Omental fat pad (tissue), 4 donors: ENCODE measurements around the gene SLC6A20. TPM values are rescaled to one million over a fixed set of nuclear protein-coding genes. Genes with fewer than 3 reads are reported as not detected.

Source experiments
- ATAC-seq: fragments of 150-250 bp; one replicate; pipeline ENCODE4 v1.9.1; 2016; ENCODE audit warnings: mild to moderate bottlenecking, moderate library complexity; ENCODE audit not compliant: low FRiP score
- DNase-seq: peaks from one replicate; pipeline ENCODE4 v3.0.0-alpha.2; 2019; ENCODE audit warnings: low spot score
- CTCF ChIP-seq, 3 donors: fragments of 450-650 bp; IDR thresholded peaks; one replicate each; pipeline ENCODE4 v1.5.1; 2016 to 2017; ENCODE audit warnings: antibody characterized with exemption in 3 of 3, mild to moderate bottlenecking in 3 of 3, moderate library complexity in 2 of 3
- total RNA-seq, 4 donors: library from RNA; depleted of rRNA; stranded (reverse); fragments of >200 nt; gene quantifications; one replicate each; pipeline ENCODE4 v1.1.0, GENCODE V29; 2016

Gene SLC6A20
- total RNA-seq, 4 donors from 2014 or later = 0.09 to 0.72 (median 0.38) TPM; not detected in 1

- no peak for DNase-seq
- no peak for TF ChIP-seq CTCF (IDR thresholded peaks at IDR 0.05)
- no peak for ATAC-seq
Observed at GRCh38 chr3:45787551-45787950, 8.8 kb downstream of the SLC6A20 start.

GRCh38 chr3:45786801-45787495 is 9.4 kb downstream of the SLC6A20 start:
- no peak for DNase-seq
- ATAC-seq = no peak
- TF ChIP-seq CTCF (IDR thresholded peaks at IDR 0.05) = no peak

- no peak for TF ChIP-seq CTCF (IDR thresholded peaks at IDR 0.05)
- ATAC-seq (no peak), DNase-seq (no peak)
Observed at GRCh38 chr3:45785605-45786150, 10.7 kb downstream of the SLC6A20 start.

- no peak for TF ChIP-seq CTCF (IDR thresholded peaks at IDR 0.05)
- no peak for ATAC-seq
- no peak for DNase-seq
Observed at GRCh38 chr3:45783667-45784066, 12.7 kb downstream of the SLC6A20 start.

- no peak for DNase-seq
- no peak for ATAC-seq
- TF ChIP-seq CTCF (IDR thresholded peaks at IDR 0.05) = no peak
Observed at GRCh38 chr3:45782381-45782780, 14.0 kb downstream of the SLC6A20 start.

GRCh38 chr3:45781841-45782240 is 14.5 kb downstream of the SLC6A20 start:
- DNase-seq = no peak
- no peak for ATAC-seq
- TF ChIP-seq CTCF (IDR thresholded peaks at IDR 0.05) = no peak

- DNase-seq = no peak
- ATAC-seq = no peak
- no peak for TF ChIP-seq CTCF (IDR thresholded peaks at IDR 0.05)
Observed at GRCh38 chr3:45781271-45781670, 15.1 kb downstream of the SLC6A20 start.
